IPS-18a (cell line): ENCODE data around the gene SLC1A2.

Experiments
- H3K27ac ChIP-seq: one replicate; pipeline ENCODE4 v1.5.1; 2013; ENCODE audit warnings: low read length
- H3K27me3 ChIP-seq: one replicate; pipeline ENCODE4 v1.6.1; 2013; ENCODE audit warnings: mild to moderate bottlenecking, low read length; ENCODE audit not compliant: control insufficient read depth, insufficient read depth
- H3K36me3 ChIP-seq: one replicate; pipeline ENCODE4 v1.6.1; 2013; ENCODE audit warnings: low read depth, low read length; ENCODE audit not compliant: control insufficient read depth
- H3K4me1 ChIP-seq: one replicate; pipeline ENCODE4 v1.6.1; 2013; ENCODE audit warnings: low read depth, low read length; ENCODE audit not compliant: control insufficient read depth
- H3K4me3 ChIP-seq: one replicate; pipeline ENCODE4 v1.5.1; 2013; ENCODE audit warnings: low read length
- H3K9ac ChIP-seq: one replicate; pipeline ENCODE4 v1.6.1; 2013; ENCODE audit warnings: mild to moderate bottlenecking, low read length, moderate library complexity
- H3K9me3 ChIP-seq: one replicate; pipeline ENCODE4 v1.6.1; 2013; ENCODE audit warnings: low read depth, low read length; ENCODE audit not compliant: control insufficient read depth

Gene SLC1A2

DNA sequence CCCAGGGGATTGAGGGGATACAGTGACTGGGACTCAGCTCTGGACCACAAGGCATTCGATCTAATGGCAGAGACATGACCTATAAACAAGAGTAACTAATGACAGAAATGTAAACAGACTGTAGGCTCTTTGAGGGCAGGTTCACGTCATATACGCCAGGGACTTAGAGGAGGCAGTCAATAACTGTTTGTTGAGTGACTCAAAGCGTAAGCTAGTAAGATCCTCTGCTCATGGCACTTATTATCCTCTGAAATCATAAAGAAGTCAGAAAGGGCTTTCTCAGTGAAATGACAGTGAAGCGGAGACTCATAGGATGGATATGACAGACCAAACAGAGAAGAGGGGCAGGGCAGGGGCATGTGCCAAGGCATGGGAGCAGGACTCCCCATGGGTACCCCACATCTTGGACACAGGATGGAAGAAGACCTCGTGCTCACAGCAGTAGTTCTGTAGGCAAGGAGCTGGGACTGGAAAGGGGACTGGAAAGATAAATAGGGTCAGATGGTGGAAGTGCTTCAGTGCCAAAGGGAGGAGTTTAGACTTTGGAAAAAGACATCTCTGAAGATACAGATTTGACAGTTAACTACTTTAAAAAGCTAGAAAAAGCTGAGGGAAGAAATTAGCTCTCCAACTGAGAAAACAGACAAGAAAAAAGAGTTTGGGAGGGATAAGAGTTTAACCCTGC is 72.7 kb downstream of the SLC1A2 start:
- Histone ChIP-seq H3K27ac (no peak overlapping the region), H3K36me3 (no peaks in the 10 kb centered on the region), H3K9ac (no peak overlapping the region), H3K4me1 (peaks cover 10% of the 10 kb centered on the region), H3K4me3 (no peak overlapping the region), H3K9me3 (no peaks in the 10 kb centered on the region), H3K27me3 (no peaks in the 10 kb centered on the region)

DNA sequence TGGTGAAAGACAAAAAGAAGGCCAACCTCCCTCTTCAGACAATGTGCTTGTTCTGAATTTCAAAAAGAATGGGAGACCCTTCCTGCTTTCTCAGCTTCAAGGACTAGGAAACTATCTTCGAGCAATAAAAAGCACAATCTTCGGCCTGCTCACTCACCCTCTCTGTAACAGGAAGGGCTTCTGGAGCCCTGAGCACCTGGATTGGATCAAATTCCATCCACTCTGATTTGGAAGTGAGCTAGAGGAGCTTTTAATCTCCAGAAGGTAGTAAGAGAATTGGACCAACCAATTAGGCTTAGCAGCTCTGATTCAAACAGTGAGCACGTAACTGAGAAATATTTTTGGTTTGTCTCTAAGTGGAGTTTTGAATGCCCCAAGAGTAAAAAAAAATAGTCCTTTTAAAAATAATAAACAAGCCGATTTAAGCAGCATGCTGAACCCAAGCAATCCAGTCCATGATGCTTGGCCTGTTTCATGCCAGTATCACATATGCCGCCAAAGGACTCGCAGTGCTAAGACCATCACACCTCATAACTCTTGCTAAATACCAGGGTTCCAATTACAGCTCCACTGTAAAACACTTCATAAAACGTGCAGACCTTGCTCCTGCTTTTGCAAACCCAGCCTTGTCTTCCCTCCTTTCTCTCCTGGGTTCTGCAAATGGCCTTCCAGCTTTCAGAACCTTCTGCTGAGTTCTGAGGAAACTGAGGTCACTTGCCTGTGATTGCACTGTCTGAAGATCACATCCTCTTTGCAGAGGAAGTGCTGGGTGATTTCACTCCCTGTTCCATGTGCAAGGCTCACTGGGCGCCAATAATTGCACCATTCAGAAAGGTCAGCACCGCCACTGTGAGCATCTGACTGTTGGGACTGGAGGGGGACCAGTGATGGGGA is 74.4 kb downstream of the SLC1A2 start:
- no peaks in the 10 kb centered on the region for H3K27me3 ChIP-seq
- no peak overlapping the region for H3K9ac ChIP-seq

DNA sequence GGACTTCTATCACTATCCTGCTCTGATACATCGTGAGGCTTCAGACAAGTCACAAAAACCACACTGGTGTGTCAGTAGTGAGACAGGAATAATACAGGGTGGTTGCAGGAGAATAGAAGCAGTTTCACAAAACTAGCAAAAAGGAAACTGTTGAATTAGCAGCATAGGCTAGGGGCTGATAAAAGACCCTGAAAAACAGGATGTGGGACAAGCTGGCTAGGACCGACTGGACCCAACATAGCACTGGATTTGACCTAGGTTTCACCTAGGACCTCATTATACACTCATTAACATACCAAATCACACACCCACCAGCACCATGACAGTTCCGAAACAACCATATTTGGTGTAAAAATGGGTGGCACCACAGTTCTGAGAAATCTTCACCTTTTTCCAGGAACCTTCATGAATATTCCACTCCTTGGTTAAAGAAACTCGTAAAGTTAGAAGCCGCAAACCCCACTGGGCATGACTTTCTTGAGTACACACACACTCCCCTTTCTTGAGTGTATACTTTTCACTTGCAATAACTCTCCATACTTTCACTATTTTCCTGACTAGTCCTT is 76.2 kb downstream of the SLC1A2 start:
- Histone ChIP-seq H3K36me3 (no peaks in the 10 kb centered on the region), H3K4me3 (no peak overlapping the region), H3K4me1 (peaks cover 10% of the 10 kb centered on the region), H3K27ac (no peak overlapping the region), H3K9me3 (no peaks in the 10 kb centered on the region), H3K9ac (no peak overlapping the region), H3K27me3 (no peaks in the 10 kb centered on the region)

More for the DNA sequence above, 74.4 kb downstream of the SLC1A2 start:
- Histone ChIP-seq H3K9me3 (no peaks in the 10 kb centered on the region), H3K4me3 (no peak overlapping the region), H3K4me1 (peaks cover 10% of the 10 kb centered on the region), H3K36me3 (no peaks in the 10 kb centered on the region), H3K27ac (no peak overlapping the region)

DNA sequence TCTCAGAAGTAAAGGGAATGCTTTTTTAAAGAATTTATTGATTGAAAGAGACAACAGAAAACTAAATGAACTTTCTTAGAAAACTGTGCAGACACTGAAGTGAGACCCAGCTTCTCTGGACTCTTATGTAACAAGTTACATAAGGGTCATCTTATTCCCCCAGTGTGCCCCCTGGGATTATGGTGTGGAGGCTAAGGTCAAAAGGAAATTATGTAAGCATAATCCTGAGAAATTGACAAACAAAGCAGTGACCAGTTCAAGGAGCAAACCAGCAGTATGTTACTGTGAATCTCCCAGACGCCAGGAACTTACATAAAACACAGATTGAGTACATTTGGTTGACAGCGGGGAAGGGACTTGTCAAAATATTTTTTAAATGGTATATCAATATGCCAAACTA is 78.6 kb downstream of the SLC1A2 start:
- no peaks in the 10 kb centered on the region for H3K9me3 ChIP-seq
- no peak overlapping the region for H3K9ac ChIP-seq
- no peaks in the 10 kb centered on the region for H3K36me3 ChIP-seq
- peaks cover 10% of the 10 kb centered on the region for H3K4me1 ChIP-seq
- H3K27ac ChIP-seq: no peak overlapping the region
- no peaks in the 10 kb centered on the region for H3K27me3 ChIP-seq
- H3K4me3 ChIP-seq: no peak overlapping the region

DNA sequence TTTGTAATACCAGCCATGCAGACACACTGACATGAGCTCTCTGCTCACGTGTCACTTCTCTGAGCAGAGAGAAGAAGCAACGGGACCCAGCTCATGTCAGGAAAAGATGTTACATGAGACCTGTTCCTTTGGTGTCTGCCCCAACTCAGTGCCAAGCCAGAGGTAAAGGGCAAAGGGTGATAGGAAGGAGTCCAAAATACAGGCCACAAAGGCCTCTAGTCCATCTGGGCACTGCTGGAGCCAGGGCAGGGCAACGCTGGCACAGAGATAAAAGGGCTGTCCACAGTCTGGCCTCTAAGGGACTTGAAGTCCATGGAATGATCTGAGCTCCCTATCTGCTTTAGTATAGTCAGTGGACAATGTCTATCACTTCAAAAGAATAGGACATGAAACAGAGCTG is 79.3 kb downstream of the SLC1A2 start:
- Histone ChIP-seq H3K9ac (no peak overlapping the region), H3K27ac (no peak overlapping the region), H3K36me3 (no peaks in the 10 kb centered on the region), H3K4me3 (no peak overlapping the region), H3K27me3 (no peaks in the 10 kb centered on the region), H3K4me1 (peaks cover 9% of the 10 kb centered on the region), H3K9me3 (no peaks in the 10 kb centered on the region)

DNA sequence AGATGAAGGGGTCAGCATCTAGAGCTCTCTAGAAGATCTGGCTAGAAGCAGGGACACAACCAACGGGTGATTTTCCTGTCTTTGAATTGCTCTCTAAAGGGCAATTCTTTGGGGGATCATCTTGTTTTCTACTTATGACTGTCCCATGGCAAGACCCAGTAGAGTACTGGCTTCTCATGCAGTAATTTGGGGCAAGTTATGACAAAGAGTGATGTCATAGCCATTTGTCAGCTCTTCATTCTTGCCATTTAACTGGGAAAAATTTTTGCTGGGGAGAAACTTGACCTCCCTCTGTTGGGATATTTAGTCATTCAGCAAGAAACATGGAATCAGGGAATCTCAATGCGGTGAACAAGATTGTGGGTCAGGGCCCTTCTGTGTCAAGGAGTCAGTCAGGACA is 80.4 kb downstream of the SLC1A2 start:
- Histone ChIP-seq H3K27ac (no peak overlapping the region), H3K36me3 (no peaks in the 10 kb centered on the region), H3K9ac (no peak overlapping the region), H3K27me3 (no peaks in the 10 kb centered on the region), H3K4me1 (no peaks in the 10 kb centered on the region), H3K9me3 (no peaks in the 10 kb centered on the region), H3K4me3 (no peak overlapping the region)

DNA sequence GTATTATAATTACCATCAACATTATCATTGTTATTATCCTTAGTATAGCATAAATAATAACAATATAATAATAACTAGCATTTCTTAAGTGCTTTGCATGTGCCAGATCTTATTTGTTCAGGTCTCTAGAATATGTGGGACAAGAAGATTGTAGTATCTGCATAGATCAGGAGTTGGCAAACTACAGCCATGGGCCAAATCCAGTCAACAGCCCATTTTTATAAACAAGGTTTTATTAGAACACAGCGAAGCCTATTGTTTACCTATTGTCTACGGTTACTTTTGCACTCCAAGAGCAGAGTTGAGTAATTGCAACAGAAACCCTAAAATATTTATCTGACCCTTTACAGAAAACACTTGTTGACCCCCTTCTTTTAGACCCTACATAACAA is 81.4 kb downstream of the SLC1A2 start:
- H3K9me3 ChIP-seq: no peaks in the 10 kb centered on the region
- no peaks in the 10 kb centered on the region for H3K27me3 ChIP-seq
- H3K4me1 ChIP-seq: no peaks in the 10 kb centered on the region
- H3K9ac ChIP-seq: no peak overlapping the region
- H3K36me3 ChIP-seq: no peaks in the 10 kb centered on the region
- H3K4me3 ChIP-seq: no peak overlapping the region
- H3K27ac ChIP-seq: no peak overlapping the region

DNA sequence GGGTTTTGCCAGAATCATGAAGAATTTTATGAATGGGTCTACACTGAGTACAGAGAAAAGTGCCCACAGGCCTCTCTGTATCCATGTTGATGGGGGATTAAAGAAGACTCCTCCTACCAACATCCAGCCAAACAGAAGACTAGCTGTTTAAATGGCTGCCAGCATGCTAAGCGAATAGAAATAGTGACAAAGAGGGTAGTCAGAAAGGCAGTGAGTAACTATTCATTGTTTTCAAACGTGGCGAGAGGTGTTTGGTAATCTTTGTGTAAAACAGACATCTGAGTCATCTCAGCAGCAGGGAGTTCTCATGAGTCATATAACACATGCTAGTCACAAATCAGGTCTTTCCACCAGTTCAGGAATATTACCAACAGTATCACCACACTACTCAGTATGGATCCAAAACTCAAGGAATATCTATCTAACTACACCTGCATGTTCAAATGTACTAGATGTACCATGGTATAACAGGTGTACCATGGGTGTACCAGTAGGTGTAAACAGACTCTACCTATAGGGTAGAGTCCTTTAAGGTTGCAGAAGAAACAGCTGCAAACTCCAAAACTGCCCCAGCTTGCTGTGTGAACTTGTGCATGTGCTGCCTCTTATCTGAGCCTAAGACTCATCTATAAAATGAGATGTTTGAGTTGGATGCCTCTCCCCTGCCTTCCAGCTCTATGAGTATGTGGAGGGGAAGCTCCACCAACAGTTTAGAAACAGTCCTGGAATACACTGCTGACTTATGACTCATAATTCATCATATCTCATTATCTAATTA is 82.0 kb downstream of the SLC1A2 start:
- Histone ChIP-seq H3K4me1 (no peaks in the 10 kb centered on the region), H3K9ac (no peak overlapping the region), H3K9me3 (no peaks in the 10 kb centered on the region), H3K36me3 (no peaks in the 10 kb centered on the region), H3K27ac (no peak overlapping the region), H3K4me3 (no peak overlapping the region), H3K27me3 (no peaks in the 10 kb centered on the region)

DNA sequence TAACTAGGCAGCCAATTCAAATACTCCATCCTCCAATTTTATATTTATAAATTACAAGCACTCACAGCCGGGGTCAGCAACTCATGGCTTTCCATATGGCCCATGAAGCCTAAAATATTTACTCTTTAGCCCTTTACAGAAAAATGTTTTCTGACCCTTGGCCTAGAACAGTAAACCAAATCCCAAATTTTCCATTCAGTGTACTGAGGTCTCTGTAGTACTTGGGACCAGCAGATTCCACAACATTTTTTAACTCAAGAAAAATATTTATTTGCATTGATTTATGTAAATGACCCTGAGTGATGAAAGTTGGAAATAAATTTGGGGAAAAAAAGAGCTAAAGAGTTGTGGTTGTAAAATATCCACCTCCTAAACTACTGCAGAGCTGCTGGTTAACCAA is 82.6 kb downstream of the SLC1A2 start:
- H3K27ac ChIP-seq: no peak overlapping the region
- H3K4me3 ChIP-seq: no peak overlapping the region
- no peaks in the 10 kb centered on the region for H3K36me3 ChIP-seq
- no peaks in the 10 kb centered on the region for H3K9me3 ChIP-seq
- no peak overlapping the region for H3K9ac ChIP-seq
- no peaks in the 10 kb centered on the region for H3K27me3 ChIP-seq
- no peaks in the 10 kb centered on the region for H3K4me1 ChIP-seq

DNA sequence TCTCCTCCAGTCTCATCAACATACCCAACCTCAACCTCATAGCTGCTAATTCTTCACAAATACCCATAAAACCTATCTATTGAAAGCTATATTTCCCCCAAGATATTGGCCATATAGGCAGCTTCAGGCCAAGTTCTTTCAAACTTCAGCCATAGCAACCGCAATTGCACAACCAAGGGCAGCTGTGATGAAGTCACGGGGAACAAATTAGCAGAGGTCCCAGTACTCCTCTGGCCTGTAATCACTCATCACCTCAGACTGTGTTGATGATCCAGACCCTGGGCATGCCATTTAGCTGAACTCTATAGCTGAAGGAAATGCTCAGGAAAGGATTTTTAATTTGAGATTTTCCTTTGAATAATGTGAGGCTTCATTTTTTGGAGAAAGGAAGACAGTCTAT is 84.1 kb downstream of the SLC1A2 start:
- H3K9me3 ChIP-seq: no peaks in the 10 kb centered on the region
- H3K9ac ChIP-seq: no peak overlapping the region
- H3K36me3 ChIP-seq: no peaks in the 10 kb centered on the region
- no peak overlapping the region for H3K27ac ChIP-seq
- no peaks in the 10 kb centered on the region for H3K27me3 ChIP-seq
- no peak overlapping the region for H3K4me3 ChIP-seq
- H3K4me1 ChIP-seq: peaks cover 3% of the 10 kb centered on the region

DNA sequence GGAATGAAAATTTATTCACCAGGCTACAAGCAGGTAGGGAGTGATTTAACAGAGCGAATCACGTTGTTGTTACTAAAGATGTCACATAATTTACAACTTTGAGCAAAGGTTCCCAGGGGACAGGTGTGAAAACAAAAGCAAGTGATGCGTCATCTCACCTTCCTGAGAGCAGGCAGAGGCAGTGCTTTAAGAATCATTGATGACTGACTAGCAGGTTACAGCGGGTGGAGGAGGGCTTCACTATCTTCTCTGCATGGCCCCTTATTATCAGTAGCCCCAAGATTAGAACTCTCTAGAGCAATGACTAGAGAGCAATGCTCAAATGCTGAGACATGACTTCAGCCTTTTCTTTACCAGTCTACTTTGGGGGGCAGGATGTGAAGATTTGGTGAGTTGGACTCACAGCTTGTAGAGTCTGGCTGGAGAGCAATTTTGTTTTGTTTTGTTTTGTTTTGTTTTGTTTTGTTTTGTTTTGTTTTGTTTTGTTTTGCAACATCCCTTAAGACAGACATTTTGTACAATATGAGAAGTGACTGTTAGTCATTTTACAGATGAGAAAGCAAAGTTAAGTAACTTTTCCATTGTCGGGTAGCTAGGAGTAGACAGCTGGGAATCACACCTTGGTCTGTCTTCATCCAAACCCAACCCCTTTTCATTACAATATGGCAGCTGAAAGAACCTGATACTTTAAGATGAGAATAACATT is 84.8 kb downstream of the SLC1A2 start:
- peaks cover 3% of the 10 kb centered on the region for H3K4me1 ChIP-seq
- no peak overlapping the region for H3K4me3 ChIP-seq
- H3K9me3 ChIP-seq: no peaks in the 10 kb centered on the region
- H3K36me3 ChIP-seq: no peaks in the 10 kb centered on the region
- H3K27me3 ChIP-seq: peaks cover 5% of the 10 kb centered on the region
- no peak overlapping the region for H3K9ac ChIP-seq
- no peak overlapping the region for H3K27ac ChIP-seq
